ENCODE results near the gene POLD1.
"Not testable (repeated sequence)": the region's sequence is repeated elsewhere in the genome, so short reads cannot be mapped to it uniquely, and the experiment has no call there.

POLD1 gene

GRCh38 chr19:50365434-50366306, 18.5 kb upstream of the POLD1 start, which contains the start of gene NAPSA:
Gene NAPSA, minus strand, starts transcription at chr19:50365639. Its CDS starts 18 bp downstream, at chr19:50365621.
- no peak for DNase-seq (ENCODE audit: low read depth, low spot score)

- peak; percentile 63 for DNase-seq (ENCODE audit: low read depth, low spot score)
These were observed 15.2 kb upstream of the POLD1 start for GRCh38 chr19:50368649-50369570.

- DNase-seq (ENCODE audit: low read depth, low spot score): no peak
These were observed 12.2 kb upstream of the POLD1 start for GRCh38 chr19:50371914-50372475.

GRCh38 chr19:50376166-50377050, 7.7 kb upstream of the POLD1 start, which contains the start of gene NR1H2:
Gene NR1H2, plus strand, starts transcription at chr19:50376457. Its CDS starts 1,149 bp downstream, at chr19:50377606.
- DNase-seq (ENCODE audit: low read depth, low spot score): peak; percentile 97

GRCh38 chr19:50377051-50377461, 7.1 kb upstream of the POLD1 start:
- no peak for DNase-seq (ENCODE audit: low read depth, low spot score)

GRCh38 chr19:50377517-50377916, 6.6 kb upstream of the POLD1 start:
- no peak for DNase-seq (ENCODE audit: low read depth, low spot score)

- no peak for DNase-seq (ENCODE audit: low read depth, low spot score)
These were observed 5.8 kb upstream of the POLD1 start for GRCh38 chr19:50378169-50378862.

- no peak for DNase-seq (ENCODE audit: low read depth, low spot score)
These were observed 5.3 kb upstream of the POLD1 start for GRCh38 chr19:50378863-50379236.

- no peak for DNase-seq (ENCODE audit: low read depth, low spot score)
These were observed 4.5 kb upstream of the POLD1 start for GRCh38 chr19:50379602-50380001.

GRCh38 chr19:50380137-50380536, 4.0 kb upstream of the POLD1 start:
- DNase-seq (ENCODE audit: low read depth, low spot score): no peak

GRCh38 chr19:50380751-50381151, 3.4 kb upstream of the POLD1 start:
- no peak for DNase-seq (ENCODE audit: low read depth, low spot score)

GRCh38 chr19:50381881-50382729, 2.0 kb upstream of the POLD1 start:
- no peak for DNase-seq (ENCODE audit: low read depth, low spot score)

- no peak for DNase-seq (ENCODE audit: low read depth, low spot score)
These were observed 921 bp upstream of the POLD1 start for GRCh38 chr19:50383001-50383851.

- DNase-seq (ENCODE audit: low read depth, low spot score): no peak
These were observed 763 bp downstream of the POLD1 start for GRCh38 chr19:50384685-50385535.

GRCh38 chr19:50387176-50387867, 3.2 kb downstream of the POLD1 start:
- DNase-seq (ENCODE audit: low read depth, low spot score): no peak

- DNase-seq (ENCODE audit: low read depth, low spot score): no peak
These were observed 3.7 kb downstream of the POLD1 start for GRCh38 chr19:50387868-50388245.

- DNase-seq (ENCODE audit: low read depth, low spot score): not testable (repeated sequence)
These were observed 6.1 kb downstream of the POLD1 start for GRCh38 chr19:50390295-50390694.
